Calu3 (cell line): ENCODE results near the gene TSG101. TPM values are rescaled to one million over a fixed set of nuclear protein-coding genes. Genes with fewer than 3 reads are reported as not detected.

Source experiments
- BruUV-seq: library from RNA; stranded (reverse); fragments of 400-500 nt; replicated peaks from 2 replicates; lab custom pipeline; 2021; lab: Mats Ljungman, UMichigan
- CTCF ChIA-PET: fragments of 300-600 bp; sonication (Branson Sonifier 250); formaldehyde crosslinking; loops from one replicate; lab custom pipeline; 2022; ENCODE audit warnings: antibody characterized with exemption; lab: Charles Lee
- DNase-seq: peaks from one replicate; pipeline ENCODE4 v3.0.0; 2022
- H3K27ac Mint-ChIP-seq: one replicate; pipeline ENCODE4 v1.8.0; 2022; ENCODE audit warnings: mixed read lengths; ENCODE audit not compliant: unreplicated experiment
- H3K27me3 Mint-ChIP-seq: one replicate; pipeline ENCODE4 v1.8.0; 2022; ENCODE audit warnings: mixed read lengths; ENCODE audit not compliant: unreplicated experiment
- H3K36me3 Mint-ChIP-seq: one replicate; pipeline ENCODE4 v1.8.0; 2022; ENCODE audit warnings: mild to moderate bottlenecking, moderate library complexity, mixed read lengths; ENCODE audit not compliant: insufficient read depth, unreplicated experiment
- H3K4me1 Mint-ChIP-seq: one replicate; pipeline ENCODE4 v1.8.0; 2022; ENCODE audit warnings: mild to moderate bottlenecking, low read depth, mixed read lengths; ENCODE audit not compliant: unreplicated experiment
- H3K4me3 Mint-ChIP-seq: one replicate; pipeline ENCODE4 v1.8.0; 2022; ENCODE audit warnings: mild to moderate bottlenecking, low read depth, moderate library complexity, mixed read lengths; ENCODE audit not compliant: unreplicated experiment
- H3K9me3 Mint-ChIP-seq: one replicate; pipeline ENCODE4 v1.8.0; 2022; ENCODE audit warnings: low read depth, mixed read lengths; ENCODE audit not compliant: unreplicated experiment
- CTCF ChIP-seq: fragments of 200-600 bp; IDR thresholded peaks from one replicate; pipeline ENCODE4 v1.8.0; 2022; ENCODE audit warnings: antibody characterized with exemption; ENCODE audit not compliant: unreplicated experiment
- intact Hi-C: fragments of 100-400 bp; cut with micrococcal nuclease; formaldehyde crosslinking; loops from one replicate; pipeline ENCODE4 v1.10.0; 2022; ENCODE audit not compliant: unreplicated experiment
- total RNA-seq: library from RNA; stranded (reverse); gene quantifications from 2 replicates; pipeline ENCODE4 v1.2.3, GENCODE V29; 2022

TSG101 gene
- total RNA-seq, 1 experiment from 2014 or later, result 61.8 TPM

GRCh38 chr11:18564149-18564548 lies 37.4 kb upstream of the TSG101 start:
- no peak overlapping the region for H3K4me3 Mint-ChIP-seq
- no peak for TF ChIP-seq CTCF
- H3K36me3 Mint-ChIP-seq, result peaks cover 12% of the 10 kb centered on the region
- no peaks in the 10 kb centered on the region for H3K9me3 Mint-ChIP-seq
- no peaks in the 10 kb centered on the region for H3K4me1 Mint-ChIP-seq
- DNase-seq, result no peak
- no peak overlapping the region for H3K27ac Mint-ChIP-seq
- no TSS peak for BruUV-seq
- H3K27me3 Mint-ChIP-seq, result no peaks in the 10 kb centered on the region
- CTCF ChIA-PET, result interaction anchor here (0.7 to 1.2 kb wide), 3 partner anchors 9 to 57 kb away, joined by 3 to 4 read pairs (median 3); no protein-coding TSS in a partner anchor
- intact Hi-C loops, result no loop called here

- no peaks in the 10 kb centered on the region for H3K4me1 Mint-ChIP-seq
- no peaks in the 10 kb centered on the region for H3K27me3 Mint-ChIP-seq
- H3K9me3 Mint-ChIP-seq, result no peaks in the 10 kb centered on the region
- no peak overlapping the region for H3K4me3 Mint-ChIP-seq
- CTCF ChIA-PET, result no interaction called here
- no peak overlapping the region for H3K27ac Mint-ChIP-seq
- no peak for TF ChIP-seq CTCF
- peaks cover 14% of the 10 kb centered on the region for H3K36me3 Mint-ChIP-seq
- no TSS peak for BruUV-seq
- intact Hi-C loops, result no loop called here
- DNase-seq, result no peak
Measured at GRCh38 chr11:18563090-18563730, 36.5 kb upstream of the TSG101 start.

- Mint-ChIP-seq H3K9me3 (no peaks in the 10 kb centered on the region), H3K27ac (no peak overlapping the region), H3K27me3 (no peaks in the 10 kb centered on the region), H3K4me3 (no peak overlapping the region), H3K4me1 (no peaks in the 10 kb centered on the region), H3K36me3 (peaks cover 8% of the 10 kb centered on the region)
- no peak for DNase-seq
- intact Hi-C loops, result no loop called here
- no peak for TF ChIP-seq CTCF
- CTCF ChIA-PET, result no interaction called here
- BruUV-seq, result no TSS peak
Measured at GRCh38 chr11:18548001-18548400, 21.3 kb upstream of the TSG101 start.

GRCh38 chr11:18540207-18541009 lies 13.7 kb upstream of the TSG101 start:
- intact Hi-C loops, result loop anchor here (1.0 to 2.0 kb wide), 3 partner anchors 110 to 224 kb away; no protein-coding TSS in a partner anchor
- H3K4me3 Mint-ChIP-seq, result no peak overlapping the region
- no peak for TF ChIP-seq CTCF
- no peaks in the 10 kb centered on the region for H3K9me3 Mint-ChIP-seq
- no TSS peak for BruUV-seq
- CTCF ChIA-PET, result interaction anchor here (0.5 to 2.0 kb wide), 10 partner anchors 14 to 425 kb away, joined by 3 to 16 read pairs (median 4); partner anchors contain the start of gene TSG101
- H3K36me3 Mint-ChIP-seq, result peaks cover 6% of the 10 kb centered on the region
- no peaks in the 10 kb centered on the region for H3K4me1 Mint-ChIP-seq
- H3K27ac Mint-ChIP-seq, result no peak overlapping the region
- no peak for DNase-seq
- H3K27me3 Mint-ChIP-seq, result no peaks in the 10 kb centered on the region
